ENCODE data around the gene CD52.

Gene CD52, protein sequence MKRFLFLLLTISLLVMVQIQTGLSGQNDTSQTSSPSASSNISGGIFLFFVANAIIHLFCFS

DNA sequence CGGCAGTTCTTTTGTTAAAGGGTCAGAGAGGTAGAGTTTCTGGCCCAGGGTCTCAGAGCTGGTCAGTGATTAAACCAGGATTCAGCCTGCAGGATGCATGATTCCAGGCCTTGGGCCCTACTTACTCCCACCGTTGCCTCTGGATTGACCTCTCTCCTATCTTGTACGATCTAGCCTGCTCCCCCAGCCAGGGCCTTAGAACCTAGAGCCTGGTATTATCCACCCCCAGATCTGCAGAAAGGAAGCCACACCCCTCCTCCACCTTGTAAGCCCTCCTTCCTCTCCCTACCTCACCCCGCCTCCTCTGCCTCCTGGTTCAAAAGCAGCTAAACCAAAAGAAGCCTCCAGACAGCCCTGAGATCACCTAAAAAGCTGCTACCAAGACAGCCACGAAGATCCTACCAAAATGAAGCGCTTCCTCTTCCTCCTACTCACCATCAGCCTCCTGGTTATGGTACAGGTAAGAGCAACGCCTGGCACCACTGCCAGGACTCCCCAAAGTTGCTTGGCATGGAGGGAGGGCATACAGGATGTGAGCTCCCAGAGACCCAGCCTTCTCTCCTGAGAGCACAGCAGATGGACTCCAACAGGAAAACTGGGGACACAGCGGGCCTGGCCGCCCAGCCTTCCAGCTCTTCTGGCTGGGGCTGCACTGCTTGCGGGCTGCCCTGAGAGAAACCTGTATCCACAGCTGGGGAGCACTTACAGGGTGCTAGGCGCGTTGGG is at the start of gene CD52:
CD52 (plus strand) TSS at position 347 of the 726 bp plus-strand sequence; CDS start at position 407, 60 bp downstream.
- Histone ChIP-seq H3K36me3 (ENCODE audit: control insufficient read depth in 2 of 2, insufficient read depth in 2 of 2, low read length in 2 of 2) (no peaks in the 10 kb centered on the region), H3K9me3 (ENCODE audit: control insufficient read depth in 2 of 2, low read length in 2 of 2) (no peaks in the 10 kb centered on the region), H3K27ac (ENCODE audit: low read depth in 2 of 2, low read length in 2 of 2) (peak within 1 kb of the TSS; percentile 37 to 75), H3K27me3 (ENCODE audit: control insufficient read depth in 2 of 2, insufficient read depth in 2 of 2, low read length in 2 of 2) (peaks cover 0 to 3% of the 10 kb centered on the region in 2 donors), H3K9ac (ENCODE audit: low read depth in 1 of 2, low read length in 2 of 2) (peak within 1 kb of the TSS; percentile 48 to 51), H3K4me1 (ENCODE audit: control insufficient read depth in 2 of 2, insufficient read depth in 2 of 2, low read length in 2 of 2) (peaks cover 15 to 18% of the 10 kb centered on the region in 2 donors), H3K4me3 (ENCODE audit: low read length in 2 of 2) (peak within 1 kb of the TSS; percentile 49 to 67)

DNA sequence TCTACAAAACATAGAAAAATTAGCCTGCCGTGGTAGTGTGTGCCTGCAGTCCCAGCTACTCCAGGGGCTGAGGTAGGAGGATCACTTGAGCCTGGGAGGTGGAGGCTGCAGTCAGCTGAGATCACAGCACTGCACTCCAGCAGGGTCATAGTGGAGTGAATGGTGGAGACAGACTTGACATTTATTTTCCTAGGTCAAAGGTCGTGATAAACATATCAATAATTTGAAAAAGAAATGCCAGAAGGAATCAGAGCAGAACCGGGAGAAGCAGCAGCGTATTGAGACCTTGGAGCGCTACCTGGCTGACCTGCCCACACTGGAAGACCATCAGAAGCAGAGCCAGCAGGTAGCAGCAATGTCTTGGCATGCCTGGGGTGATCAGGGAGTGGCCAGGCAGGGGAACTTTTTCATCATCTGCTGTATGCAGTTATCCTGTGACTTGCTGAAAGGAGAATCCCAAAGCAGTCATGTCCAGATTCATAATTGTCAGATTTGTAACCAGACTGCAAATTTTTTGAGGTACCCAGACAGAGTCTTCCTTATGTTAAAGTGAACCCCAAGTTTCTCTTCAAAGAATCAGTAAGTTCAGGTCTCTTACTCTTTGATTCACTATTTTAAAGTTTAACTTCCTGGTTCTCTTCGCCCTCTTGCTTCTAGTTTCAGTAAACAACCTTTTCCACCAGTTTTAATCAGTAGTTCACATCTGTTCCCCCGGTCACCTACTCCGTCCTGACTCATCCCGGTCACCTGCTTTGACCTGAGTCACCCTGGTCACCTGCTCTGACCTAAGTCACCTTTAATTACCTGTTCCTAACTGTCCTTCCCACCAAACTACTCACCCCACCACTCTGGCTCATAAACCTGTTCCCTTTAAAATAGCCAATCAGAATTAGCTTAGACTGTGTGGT is 49.2 kb upstream of the CD52 start:
- peaks cover 26 to 35% of the 10 kb centered on the region in 2 donors for H3K36me3 ChIP-seq (ENCODE audit: control insufficient read depth in 2 of 2, insufficient read depth in 2 of 2, low read length in 2 of 2)
- H3K9me3 ChIP-seq (ENCODE audit: control insufficient read depth in 2 of 2, low read length in 2 of 2) = peaks cover 3 to 5% of the 10 kb centered on the region in 2 donors
- no peak overlapping the region for H3K27ac ChIP-seq (ENCODE audit: low read depth in 2 of 2, low read length in 2 of 2)

DNA sequence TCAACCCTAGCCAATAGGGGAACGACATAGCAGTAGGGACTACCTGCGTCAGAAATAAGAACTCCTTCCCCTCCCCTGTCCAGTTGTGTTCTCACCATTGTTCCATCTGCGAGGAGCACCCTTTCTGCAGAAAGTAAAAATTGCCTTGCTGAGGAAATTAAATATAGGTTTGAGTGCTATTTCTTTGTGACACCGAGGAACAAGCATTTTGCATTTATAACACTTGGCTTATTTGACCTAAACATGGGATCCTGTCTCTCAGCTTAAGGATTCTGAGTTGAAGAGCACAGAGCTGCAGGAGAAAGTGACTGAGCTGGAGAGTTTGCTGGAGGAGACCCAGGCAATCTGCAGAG is 48.6 kb upstream of the CD52 start:
- H3K9me3 ChIP-seq (ENCODE audit: control insufficient read depth in 2 of 2, low read length in 2 of 2) = peaks cover 3 to 5% of the 10 kb centered on the region in 2 donors
- H3K27me3 ChIP-seq (ENCODE audit: control insufficient read depth in 2 of 2, insufficient read depth in 2 of 2, low read length in 2 of 2) = no peaks in the 10 kb centered on the region
- H3K36me3 ChIP-seq (ENCODE audit: control insufficient read depth in 2 of 2, insufficient read depth in 2 of 2, low read length in 2 of 2) = peaks cover 26 to 35% of the 10 kb centered on the region in 2 donors
- H3K9ac ChIP-seq (ENCODE audit: low read depth in 1 of 2, low read length in 2 of 2) = no peak overlapping the region
- H3K4me1 ChIP-seq (ENCODE audit: control insufficient read depth in 2 of 2, insufficient read depth in 2 of 2, low read length in 2 of 2) = no peaks in the 10 kb centered on the region
- H3K4me3 ChIP-seq (ENCODE audit: low read length in 2 of 2) = no peak overlapping the region
- no peak overlapping the region for H3K27ac ChIP-seq (ENCODE audit: low read depth in 2 of 2, low read length in 2 of 2)

More for the DNA sequence above, 49.2 kb upstream of the CD52 start:
- H3K9ac ChIP-seq (ENCODE audit: low read depth in 1 of 2, low read length in 2 of 2) = no peak overlapping the region
- no peaks in the 10 kb centered on the region for H3K27me3 ChIP-seq (ENCODE audit: control insufficient read depth in 2 of 2, insufficient read depth in 2 of 2, low read length in 2 of 2)
- no peaks in the 10 kb centered on the region for H3K4me1 ChIP-seq (ENCODE audit: control insufficient read depth in 2 of 2, insufficient read depth in 2 of 2, low read length in 2 of 2)
- H3K4me3 ChIP-seq (ENCODE audit: low read length in 2 of 2) = no peak overlapping the region

DNA sequence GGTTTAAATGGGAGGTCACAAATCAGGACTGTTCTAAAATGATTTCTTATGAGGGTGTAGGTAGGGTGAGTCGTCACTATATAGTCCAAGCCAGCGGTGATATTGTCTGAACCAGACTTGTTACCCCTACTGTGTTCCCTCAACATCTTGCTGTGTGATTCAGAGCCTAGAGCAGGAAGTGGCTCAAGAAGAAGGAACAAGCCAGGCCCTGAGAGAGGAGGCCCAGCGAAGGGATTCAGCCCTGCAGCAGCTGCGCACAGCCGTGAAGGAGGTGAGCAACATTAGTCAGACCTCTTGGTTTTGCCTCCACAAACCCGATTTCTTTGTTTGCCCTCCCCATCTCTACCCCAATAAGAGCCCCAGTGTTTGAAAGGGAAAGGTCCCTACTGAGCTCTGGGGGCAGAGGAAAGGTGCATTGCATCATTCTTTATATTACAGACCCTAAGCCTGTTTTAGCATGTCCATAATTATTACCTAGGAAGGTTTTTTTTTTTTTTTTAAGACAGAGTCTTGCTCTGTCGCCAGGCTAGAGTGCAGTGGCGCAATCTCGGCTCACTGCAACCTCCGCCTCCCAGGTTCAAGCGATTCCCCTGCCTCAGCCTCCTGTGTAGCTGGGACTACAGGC is 42.8 kb upstream of the CD52 start:
- no peaks in the 10 kb centered on the region for H3K27me3 ChIP-seq (ENCODE audit: control insufficient read depth in 2 of 2, insufficient read depth in 2 of 2, low read length in 2 of 2)
- no peak overlapping the region for H3K4me3 ChIP-seq (ENCODE audit: low read length in 2 of 2)
- H3K9me3 ChIP-seq (ENCODE audit: control insufficient read depth in 2 of 2, low read length in 2 of 2) = no peaks in the 10 kb centered on the region
- H3K9ac ChIP-seq (ENCODE audit: low read depth in 1 of 2, low read length in 2 of 2) = peak overlapping the region in 1 of 2 donors; percentile 31
- peaks cover 18 to 19% of the 10 kb centered on the region in 2 donors for H3K36me3 ChIP-seq (ENCODE audit: control insufficient read depth in 2 of 2, insufficient read depth in 2 of 2, low read length in 2 of 2)
- peak overlapping the region in 1 of 2 donors; percentile 5 for H3K27ac ChIP-seq (ENCODE audit: low read depth in 2 of 2, low read length in 2 of 2)
- H3K4me1 ChIP-seq (ENCODE audit: control insufficient read depth in 2 of 2, insufficient read depth in 2 of 2, low read length in 2 of 2) = peaks cover 39 to 40% of the 10 kb centered on the region in 2 donors

DNA sequence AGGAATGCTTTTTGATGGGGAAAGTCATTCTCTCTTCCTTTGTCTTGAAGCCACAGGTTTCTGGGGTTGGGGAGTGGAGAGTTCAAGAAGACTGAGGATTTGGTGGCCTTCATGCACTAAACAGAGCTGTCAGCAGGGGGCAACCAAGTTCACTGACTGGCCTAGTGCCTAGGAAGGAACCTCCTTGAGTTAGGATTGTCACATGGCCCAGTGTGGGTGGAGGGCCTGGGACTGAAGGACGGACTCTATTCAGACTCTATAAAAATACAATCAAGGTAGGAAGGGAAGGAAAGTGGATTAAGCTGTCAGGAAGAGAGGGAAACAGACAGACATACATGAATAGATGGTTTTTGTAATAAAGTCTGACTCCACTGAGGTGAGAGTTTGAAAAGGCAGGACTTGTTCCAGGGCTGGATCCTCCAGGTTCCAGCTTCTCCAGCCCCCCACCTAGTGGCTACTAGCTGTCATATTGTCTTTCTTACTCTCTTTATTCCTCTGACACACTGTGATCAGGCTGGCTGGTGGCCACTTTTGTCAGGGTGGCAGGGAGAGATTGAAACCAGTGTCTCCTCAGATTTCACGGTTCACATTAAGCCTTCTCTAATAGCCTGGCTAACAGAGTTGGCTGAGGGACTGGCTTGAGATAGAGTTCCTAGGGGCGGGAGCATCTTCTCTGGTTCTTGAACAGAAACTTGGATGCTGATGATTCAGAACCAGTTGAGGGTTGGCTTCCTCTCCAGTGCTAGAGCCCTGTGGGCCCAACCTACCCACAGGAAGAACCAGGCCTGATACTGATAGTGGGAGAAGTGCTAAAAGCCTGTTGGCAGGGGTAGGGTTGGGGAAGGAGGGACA is 42.0 kb upstream of the CD52 start:
- Histone ChIP-seq H3K27me3 (ENCODE audit: control insufficient read depth in 2 of 2, insufficient read depth in 2 of 2, low read length in 2 of 2) (no peaks in the 10 kb centered on the region), H3K9me3 (ENCODE audit: control insufficient read depth in 2 of 2, low read length in 2 of 2) (no peaks in the 10 kb centered on the region), H3K4me3 (ENCODE audit: low read length in 2 of 2) (peak overlapping the region; percentile 8 to 28), H3K36me3 (ENCODE audit: control insufficient read depth in 2 of 2, insufficient read depth in 2 of 2, low read length in 2 of 2) (peaks cover 13 to 17% of the 10 kb centered on the region in 2 donors), H3K27ac (ENCODE audit: low read depth in 2 of 2, low read length in 2 of 2) (peak overlapping the region; percentile 94 to 98), H3K4me1 (ENCODE audit: control insufficient read depth in 2 of 2, insufficient read depth in 2 of 2, low read length in 2 of 2) (peaks cover 42 to 45% of the 10 kb centered on the region in 2 donors), H3K9ac (ENCODE audit: low read depth in 1 of 2, low read length in 2 of 2) (peak overlapping the region; percentile 10 to 76)

DNA sequence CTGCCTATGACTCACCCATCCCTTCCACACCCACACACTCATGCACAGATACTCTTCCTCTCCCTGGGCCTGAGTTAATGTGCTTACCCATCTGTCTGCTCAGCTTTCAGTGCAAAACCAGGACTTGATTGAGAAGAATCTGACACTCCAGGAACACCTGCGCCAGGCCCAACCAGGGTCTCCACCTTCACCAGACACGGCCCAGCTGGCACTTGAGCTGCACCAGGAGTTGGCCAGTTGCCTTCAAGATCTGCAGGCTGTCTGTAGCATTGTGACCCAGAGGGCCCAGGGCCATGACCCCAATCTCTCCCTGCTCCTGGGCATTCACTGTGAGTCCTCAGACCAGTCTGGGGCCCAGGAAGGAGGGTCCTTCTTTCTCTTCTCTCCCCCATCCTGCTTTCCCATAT is 41.3 kb upstream of the CD52 start:
- Histone ChIP-seq H3K4me3 (ENCODE audit: low read length in 2 of 2) (peak overlapping the region; percentile 3 to 25), H3K9ac (ENCODE audit: low read depth in 1 of 2, low read length in 2 of 2) (peak overlapping the region; percentile 26 to 76), H3K36me3 (ENCODE audit: control insufficient read depth in 2 of 2, insufficient read depth in 2 of 2, low read length in 2 of 2) (peaks cover 12 to 18% of the 10 kb centered on the region in 2 donors), H3K27ac (ENCODE audit: low read depth in 2 of 2, low read length in 2 of 2) (peak overlapping the region; percentile 94 to 98), H3K4me1 (ENCODE audit: control insufficient read depth in 2 of 2, insufficient read depth in 2 of 2, low read length in 2 of 2) (peaks cover 48 to 52% of the 10 kb centered on the region in 2 donors), H3K9me3 (ENCODE audit: control insufficient read depth in 2 of 2, low read length in 2 of 2) (no peaks in the 10 kb centered on the region), H3K27me3 (ENCODE audit: control insufficient read depth in 2 of 2, insufficient read depth in 2 of 2, low read length in 2 of 2) (no peaks in the 10 kb centered on the region)

DNA sequence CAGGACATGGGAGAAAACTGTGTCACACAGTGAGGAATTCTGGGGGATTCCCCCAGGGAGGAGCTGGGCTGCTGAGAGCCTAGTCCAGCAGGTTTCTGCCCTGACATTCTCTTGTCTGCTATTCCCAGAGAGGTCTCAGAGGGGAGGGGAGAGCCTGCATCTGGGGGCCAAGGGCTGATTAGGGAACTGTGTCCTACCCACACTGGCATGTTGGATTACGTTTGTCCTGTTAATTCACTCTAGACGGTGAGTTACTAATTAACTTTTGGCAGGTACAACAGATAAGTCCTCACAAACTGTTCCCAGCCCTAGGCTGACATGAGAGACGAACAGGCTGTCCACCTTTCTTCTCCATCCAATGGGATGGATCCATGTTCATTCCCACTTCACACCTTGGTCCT is 40.5 kb upstream of the CD52 start:
- Histone ChIP-seq H3K36me3 (ENCODE audit: control insufficient read depth in 2 of 2, insufficient read depth in 2 of 2, low read length in 2 of 2) (peaks cover 11 to 14% of the 10 kb centered on the region in 2 donors), H3K9ac (ENCODE audit: low read depth in 1 of 2, low read length in 2 of 2) (peak overlapping the region; percentile 76 to 79), H3K9me3 (ENCODE audit: control insufficient read depth in 2 of 2, low read length in 2 of 2) (no peaks in the 10 kb centered on the region), H3K27me3 (ENCODE audit: control insufficient read depth in 2 of 2, insufficient read depth in 2 of 2, low read length in 2 of 2) (no peaks in the 10 kb centered on the region), H3K4me1 (ENCODE audit: control insufficient read depth in 2 of 2, insufficient read depth in 2 of 2, low read length in 2 of 2) (peaks cover 54 to 57% of the 10 kb centered on the region in 2 donors), H3K27ac (ENCODE audit: low read depth in 2 of 2, low read length in 2 of 2) (peak overlapping the region; percentile 94 to 98), H3K4me3 (ENCODE audit: low read length in 2 of 2) (peak overlapping the region; percentile 37 to 45)

DNA sequence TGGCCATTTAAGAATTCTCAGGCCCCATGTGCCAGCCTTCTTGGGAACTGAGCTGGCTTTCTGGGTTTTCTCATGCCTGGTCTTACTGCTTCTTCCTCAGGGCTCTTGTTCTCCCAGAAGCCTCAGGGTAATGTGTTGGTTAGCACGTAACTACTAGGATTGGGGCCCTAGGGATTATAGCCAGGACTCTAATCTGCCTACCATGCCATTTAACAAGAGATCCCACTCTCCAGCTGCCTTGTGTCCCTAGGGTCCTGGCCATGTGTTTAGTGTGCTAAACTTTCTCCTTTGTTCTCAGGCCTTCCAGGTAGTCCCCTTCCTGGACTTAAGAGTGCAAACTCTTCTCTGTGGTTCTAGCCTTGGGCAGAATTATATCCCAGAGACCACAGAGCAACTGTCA is 40.0 kb upstream of the CD52 start:
- Histone ChIP-seq H3K36me3 (ENCODE audit: control insufficient read depth in 2 of 2, insufficient read depth in 2 of 2, low read length in 2 of 2) (peaks cover 11 to 13% of the 10 kb centered on the region in 2 donors), H3K4me3 (ENCODE audit: low read length in 2 of 2) (peak overlapping the region; percentile 37 to 45), H3K9me3 (ENCODE audit: control insufficient read depth in 2 of 2, low read length in 2 of 2) (no peaks in the 10 kb centered on the region), H3K9ac (ENCODE audit: low read depth in 1 of 2, low read length in 2 of 2) (peak overlapping the region; percentile 76 to 79), H3K27me3 (ENCODE audit: control insufficient read depth in 2 of 2, insufficient read depth in 2 of 2, low read length in 2 of 2) (no peaks in the 10 kb centered on the region), H3K27ac (ENCODE audit: low read depth in 2 of 2, low read length in 2 of 2) (peak overlapping the region; percentile 94 to 98), H3K4me1 (ENCODE audit: control insufficient read depth in 2 of 2, insufficient read depth in 2 of 2, low read length in 2 of 2) (peaks cover 56 to 61% of the 10 kb centered on the region in 2 donors)

DNA sequence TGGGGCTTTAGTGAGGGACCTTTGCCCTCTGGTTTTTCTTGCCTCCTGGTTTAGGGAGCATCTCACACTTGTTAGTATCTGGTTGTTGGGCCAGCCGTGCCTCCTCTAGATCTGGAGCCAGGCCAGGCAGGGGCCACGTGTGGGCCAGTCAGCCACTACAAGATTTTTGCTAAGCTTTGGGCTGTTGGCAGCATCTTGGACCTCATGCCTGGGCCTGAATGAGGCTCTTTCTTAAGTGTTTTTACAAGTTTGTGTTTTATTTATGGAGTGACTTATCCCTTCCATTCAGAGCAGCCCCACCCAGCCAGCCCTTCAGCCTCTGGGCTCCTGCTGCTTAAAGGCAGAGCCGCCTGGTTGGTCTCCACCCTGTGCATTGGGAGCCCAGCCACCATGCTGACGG is 39.5 kb upstream of the CD52 start:
- Histone ChIP-seq H3K4me1 (ENCODE audit: control insufficient read depth in 2 of 2, insufficient read depth in 2 of 2, low read length in 2 of 2) (peaks cover 58 to 64% of the 10 kb centered on the region in 2 donors), H3K27me3 (ENCODE audit: control insufficient read depth in 2 of 2, insufficient read depth in 2 of 2, low read length in 2 of 2) (no peaks in the 10 kb centered on the region), H3K36me3 (ENCODE audit: control insufficient read depth in 2 of 2, insufficient read depth in 2 of 2, low read length in 2 of 2) (peaks cover 11% of the 10 kb centered on the region in 2 donors), H3K4me3 (ENCODE audit: low read length in 2 of 2) (peak overlapping the region; percentile 37 to 82), H3K27ac (ENCODE audit: low read depth in 2 of 2, low read length in 2 of 2) (peak overlapping the region; percentile 94 to 98), H3K9me3 (ENCODE audit: control insufficient read depth in 2 of 2, low read length in 2 of 2) (no peaks in the 10 kb centered on the region), H3K9ac (ENCODE audit: low read depth in 1 of 2, low read length in 2 of 2) (peak overlapping the region; percentile 76 to 79)
